HG03159 (cell line): ENCODE results near the gene PTPRN.

Experiments
- ATAC-seq: cut with Tn5 transposase; IDR thresholded peaks from one replicate; pipeline ENCODE4 v1.9.1; 2021; ENCODE audit warnings: mild to moderate bottlenecking, moderate library complexity; ENCODE audit not compliant: unreplicated experiment

PTPRN gene

DNA sequence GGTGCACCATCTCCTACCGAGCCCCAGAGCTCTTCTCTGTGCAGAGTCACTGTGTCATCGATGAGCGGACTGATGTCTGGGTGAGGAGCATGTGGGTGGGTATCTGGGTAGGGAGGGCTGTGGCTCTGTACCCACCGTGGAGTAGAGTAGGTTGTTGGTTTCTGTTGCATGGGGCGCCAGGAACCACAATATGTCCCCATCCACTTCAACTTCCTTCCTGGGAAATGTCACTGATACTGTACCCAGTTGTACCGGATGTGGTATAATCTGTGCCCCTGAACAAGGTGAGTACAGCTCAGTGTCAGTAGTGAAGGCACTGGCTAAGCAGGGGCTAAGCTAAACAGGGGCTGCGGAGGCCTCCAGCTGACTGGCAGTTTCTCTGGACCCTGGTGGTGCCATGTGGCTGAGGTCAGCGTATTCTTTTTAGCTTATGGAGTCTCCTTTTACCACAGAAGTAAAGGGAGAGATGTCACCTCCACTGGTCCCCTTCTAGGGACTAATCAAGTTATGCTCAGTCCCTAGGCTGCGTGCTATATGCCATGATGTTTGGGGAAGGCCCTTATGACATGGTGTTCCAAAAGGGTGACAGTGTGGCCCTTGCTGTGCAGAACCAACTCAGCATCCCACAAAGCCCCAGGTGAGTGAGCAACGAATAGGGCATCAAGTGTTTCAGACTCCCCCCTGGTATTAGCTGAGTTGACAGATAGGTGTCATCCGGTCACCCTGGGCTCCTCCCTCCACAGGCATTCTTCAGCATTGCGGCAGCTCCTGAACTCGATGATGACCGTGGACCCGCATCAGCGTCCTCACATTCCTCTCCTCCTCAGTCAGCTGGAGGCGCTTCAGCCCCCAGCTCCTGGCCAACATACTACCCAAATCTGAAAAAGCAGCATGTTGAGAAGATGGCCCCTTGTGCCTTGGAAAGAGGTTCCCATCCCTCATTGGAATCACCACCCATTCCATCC, 61.2 kb downstream of the PTPRN start:
- no peak for ATAC-seq

DNA sequence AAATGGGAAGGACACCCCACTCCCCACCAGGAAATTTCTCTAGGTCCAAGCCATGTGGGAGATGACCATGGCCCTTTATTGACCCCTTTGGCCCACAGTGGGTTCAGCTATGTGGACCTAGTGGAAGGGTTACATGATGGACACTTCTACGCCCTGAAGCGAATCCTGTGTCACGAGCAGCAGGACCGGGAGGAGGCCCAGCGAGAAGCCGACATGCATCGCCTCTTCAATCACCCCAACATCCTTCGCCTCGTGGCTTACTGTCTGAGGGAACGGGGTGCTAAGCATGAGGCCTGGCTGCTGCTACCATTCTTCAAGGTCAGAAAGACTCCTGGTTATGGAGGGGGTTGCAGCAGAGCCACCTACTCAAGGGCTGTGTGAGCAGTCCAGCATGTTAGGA, 62.6 kb downstream of the PTPRN start:
- no peak for ATAC-seq

DNA sequence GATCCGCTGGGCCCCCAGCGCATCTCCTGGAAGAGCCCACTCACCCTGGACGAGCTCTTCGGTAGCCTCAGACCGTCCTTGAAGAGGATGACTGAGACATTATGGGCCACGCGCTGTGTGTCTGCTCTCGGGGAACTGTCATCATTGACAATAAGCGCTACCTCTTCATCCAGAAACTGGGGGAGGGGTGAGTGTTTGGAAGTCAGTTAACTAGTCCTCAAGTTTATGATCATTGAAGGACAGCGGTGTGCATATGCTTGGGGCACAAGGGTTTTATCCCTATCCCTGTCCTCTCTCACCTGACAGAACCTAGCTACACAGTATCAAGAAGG, 63.3 kb downstream of the PTPRN start:
- ATAC-seq, result no peak

DNA sequence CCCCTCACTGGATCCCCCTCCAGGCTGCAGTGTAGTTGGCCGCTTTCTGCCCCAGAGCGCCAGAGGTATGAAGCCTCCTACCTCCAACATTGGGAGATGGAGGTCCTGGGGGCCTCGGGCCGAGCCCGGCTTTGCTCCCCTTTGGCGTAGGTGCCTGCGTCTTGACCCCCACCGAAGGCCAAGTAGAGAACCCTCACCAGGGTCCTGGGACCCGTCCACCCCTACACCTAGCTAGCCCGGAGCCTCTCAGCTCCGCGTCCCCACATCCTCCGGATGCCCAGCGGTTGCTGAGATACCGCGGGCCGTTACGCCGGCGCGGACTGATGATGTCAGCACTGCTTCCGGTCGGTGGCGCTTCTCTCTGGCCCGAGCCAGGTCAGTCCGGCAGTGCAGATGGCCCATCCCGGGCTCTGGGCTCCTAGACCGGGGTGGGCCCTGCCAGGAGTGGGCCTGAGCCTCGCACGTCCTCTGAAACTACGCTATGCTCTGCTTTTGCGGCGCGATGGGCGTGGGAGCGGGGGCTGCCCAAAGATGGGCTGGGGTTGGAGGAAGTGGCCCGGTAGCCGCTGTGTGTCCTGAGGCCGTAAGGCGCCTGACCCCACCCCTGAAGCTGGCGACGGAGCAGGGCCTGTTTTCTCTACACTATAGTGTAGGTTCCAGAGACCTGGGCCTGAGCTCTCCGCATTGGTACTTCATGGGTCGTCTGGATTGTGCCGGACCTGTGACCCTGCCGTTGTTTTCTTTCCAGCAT, 63.9 kb downstream of the PTPRN start, which contains the start of the genes GLB1L and STK16:
GLB1L (minus strand) TSS at position 297 of the 751 bp plus-strand sequence. CDS start 1,871 bp downstream, outside the sequence.
STK16 (plus strand) TSS at position 332 of the 751 bp plus-strand sequence. CDS start 521 bp downstream, outside the sequence.
- ATAC-seq, result peak; percentile 67

DNA sequence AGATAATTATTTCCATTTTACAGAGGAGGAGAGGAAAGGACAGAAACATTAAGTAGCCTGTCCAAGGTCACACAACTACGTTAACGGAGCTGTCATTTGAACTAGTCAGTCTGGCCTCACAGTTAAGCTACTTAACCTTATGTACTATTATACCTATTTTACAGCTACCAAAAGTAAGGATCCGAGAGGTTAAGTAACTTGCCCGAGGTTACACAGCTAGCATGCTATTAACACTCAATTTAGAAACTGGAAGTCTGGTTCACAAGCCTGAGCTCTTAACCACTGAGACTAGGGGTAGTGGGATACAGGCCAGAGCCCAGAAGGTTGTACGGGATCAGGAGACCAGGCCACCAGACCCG, 64.4 kb downstream of the PTPRN start:
- ATAC-seq, result no peak

DNA sequence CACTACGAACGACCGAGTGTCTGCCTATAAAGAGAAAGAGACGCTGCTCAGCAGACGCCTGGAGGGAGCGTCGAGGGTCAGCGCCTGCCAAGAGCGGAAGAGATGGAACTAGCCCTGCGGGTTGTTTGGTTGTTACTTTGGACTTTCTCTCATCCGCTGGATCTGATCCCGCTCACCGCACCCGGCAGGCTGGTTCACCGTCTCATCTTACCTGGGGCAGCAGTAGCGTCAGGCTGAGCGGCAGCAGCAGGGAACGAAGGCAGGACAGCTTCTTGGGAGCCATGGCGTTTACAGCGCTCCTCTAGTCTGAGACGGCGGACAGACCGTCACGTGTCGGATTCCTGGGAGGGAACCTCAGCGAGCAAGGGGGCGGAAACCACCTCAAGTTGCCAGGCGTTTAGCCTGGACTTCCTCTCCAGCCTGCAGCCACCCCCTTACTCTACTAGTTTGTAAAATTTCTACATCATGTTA, 65.9 kb downstream of the PTPRN start:
- no peak for ATAC-seq
